Liver (tissue), 9 donors: ENCODE measurements around the gene BASP1. TPM values are rescaled to one million over a fixed set of nuclear protein-coding genes. Genes with fewer than 3 reads are reported as not detected.
A peak's percentile ranks its signal among the peaks of the same experiment; 100 is the strongest.

Source experiments
- DNase-seq: peaks from one replicate; pipeline ENCODE4 v3.0.0-alpha.2; 2017; ENCODE audit warnings: low spot score
- H3K27ac ChIP-seq, 2 donors: one replicate each; pipeline ENCODE4 v1.7.0; 2013; ENCODE audit warnings: inconsistent platforms in 2 of 2, low read length in 2 of 2, control low read depth in 1 of 2, low read depth in 1 of 2, mild to moderate bottlenecking in 1 of 2
- H3K27me3 ChIP-seq, 4 donors: one replicate each; pipeline versions ENCODE4 v1.6.1 to v1.7.0; 2013; ENCODE audit warnings: low read length in 3 of 4, inconsistent platforms in 1 of 4, mild to moderate bottlenecking in 1 of 4, moderate library complexity in 1 of 4; ENCODE audit not compliant: control insufficient read depth in 4 of 4, insufficient read depth in 4 of 4
- H3K36me3 ChIP-seq, 4 donors: one replicate each; pipeline versions ENCODE4 v1.6.1 to v1.7.0; 2013; ENCODE audit warnings: low read length in 3 of 4, mild to moderate bottlenecking in 3 of 4, low read depth in 1 of 4, moderate library complexity in 1 of 4; ENCODE audit not compliant: control insufficient read depth in 4 of 4, insufficient read depth in 3 of 4
- H3K4me1 ChIP-seq, 4 donors: one replicate each; pipeline versions ENCODE4 v1.6.1 to v1.7.0; 2013; ENCODE audit warnings: low read length in 3 of 4, mild to moderate bottlenecking in 3 of 4, moderate library complexity in 1 of 4; ENCODE audit not compliant: control insufficient read depth in 4 of 4, insufficient read depth in 4 of 4
- H3K4me3 ChIP-seq, 3 donors: one replicate each; pipeline versions ENCODE4 v1.6.1 to v1.7.0; 2013; ENCODE audit warnings: low read length in 3 of 3, control low read depth in 1 of 3, low read depth in 1 of 3, mild to moderate bottlenecking in 1 of 3
- H3K9ac ChIP-seq, 2 donors: one replicate each; pipeline ENCODE4 v1.7.0; 2013; ENCODE audit warnings: low read length in 2 of 2, mild to moderate bottlenecking in 2 of 2, moderate library complexity in 2 of 2, control low read depth in 1 of 2, low read depth in 1 of 2
- H3K9me3 ChIP-seq, 4 donors: one replicate each; pipeline versions ENCODE4 v1.6.1 to v1.7.0; 2013; ENCODE audit warnings: low read length in 3 of 4; ENCODE audit not compliant: control insufficient read depth in 4 of 4
- EGR1 ChIP-seq, 2 donors: IDR thresholded peaks; 2 replicates each; pipeline ENCODE4 v1.6.1; 2016 to 2018; ENCODE audit warnings: antibody characterized with exemption in 2 of 2, low read depth in 2 of 2
- FOXA1 ChIP-seq: IDR thresholded peaks from 2 replicates; pipeline ENCODE4 v1.6.1; 2016; ENCODE audit warnings: antibody characterized with exemption
- FOXA2 ChIP-seq: IDR thresholded peaks from 2 replicates; pipeline ENCODE4 v1.6.1; 2016; ENCODE audit warnings: antibody characterized with exemption
- GABPA ChIP-seq, 2 donors: IDR thresholded peaks in 1 of 2; conservative IDR thresholded peaks in 1 of 2; 2 replicates each; pipeline ENCODE4 v1.6.1; 2016; ENCODE audit warnings: antibody characterized with exemption in 2 of 2, mild to moderate bottlenecking in 1 of 2, moderate library complexity in 1 of 2
- HNF4A ChIP-seq, 2 donors: conservative IDR thresholded peaks; 2 replicates each; pipeline ENCODE4 v1.6.1; 2016; ENCODE audit warnings: antibody characterized with exemption in 2 of 2, mild to moderate bottlenecking in 2 of 2
- HNF4G ChIP-seq: IDR thresholded peaks from 2 replicates; pipeline ENCODE4 v1.6.1; 2016; ENCODE audit warnings: antibody characterized with exemption
- JUND ChIP-seq, 2 donors: IDR thresholded peaks; 2 replicates each; pipeline ENCODE4 v1.6.1; 2016; ENCODE audit warnings: antibody characterized with exemption in 2 of 2
- NR2F2 ChIP-seq: IDR thresholded peaks from 2 replicates; pipeline ENCODE4 v1.6.1; 2016; ENCODE audit warnings: antibody characterized with exemption
- RAD21 ChIP-seq, 2 donors: IDR thresholded peaks; 2 replicates each; pipeline ENCODE4 v1.6.1; 2016; ENCODE audit warnings: antibody characterized with exemption in 2 of 2, mild to moderate bottlenecking in 2 of 2
- RXRA ChIP-seq, 2 donors: IDR thresholded peaks; 2 replicates each; pipeline ENCODE4 v1.6.1; 2017 to 2018; ENCODE audit warnings: antibody characterized with exemption in 2 of 2, mild to moderate bottlenecking in 1 of 2
- TAF1 ChIP-seq: conservative IDR thresholded peaks from 2 replicates; pipeline ENCODE4 v1.6.1; 2016; ENCODE audit warnings: antibody characterized with exemption, mild to moderate bottlenecking
- YY1 ChIP-seq: IDR thresholded peaks from 2 replicates; pipeline ENCODE4 v1.6.1; 2016; ENCODE audit warnings: antibody characterized with exemption, mild to moderate bottlenecking
- WGBS: extraction: QIAGEN DNeasy Blood & Tissue Kit; methylation state at CpG from one replicate; pipeline ENCODE4 v1.1.7; 2013; 5-methylcytosine and 5-hydroxymethylcytosine counted together
- polyA plus RNA-seq, 2 donors: library from polyadenylated mRNA; stranded (reverse) in 1 of 2; unstranded in 1 of 2; fragments of 200-250 nt in 1 of 2; fragments of >200 nt in 1 of 2; fragmentation: Nextera tagmentation in 1 of 2; extraction: Ambion mirVana in 1 of 2; gene quantifications; one replicate each; pipeline versions ENCODE4 v1.2.1 to v1.2.3, GENCODE V29; 2013 to 2015
- total RNA-seq, 2 donors: library from RNA; depleted of rRNA; stranded (reverse); fragments of >200 nt; gene quantifications; one replicate each; pipeline ENCODE4 v1.2.3, GENCODE V29; 2014
- TF ChIP-seq, protein P1 (sequence below): IDR thresholded peaks from 2 replicates; pipeline ENCODE4 v1.6.1; 2016; ENCODE audit warnings: antibody characterized with exemption, mild to moderate bottlenecking
- TF ChIP-seq, protein P2 (sequence below): fragments of 150-350 bp; IDR thresholded peaks from 2 replicates; pipeline ENCODE4 v1.5.1; 2017; ENCODE audit warnings: improper control_type of control experiment, low read depth, low read length; ENCODE audit not compliant: missing input control
- TF ChIP-seq, protein P3 (sequence below): IDR thresholded peaks from 2 replicates; pipeline ENCODE4 v1.6.1; 2016; ENCODE audit warnings: antibody characterized with exemption
- TF ChIP-seq, protein P4 (sequence below): IDR thresholded peaks from 2 replicates; pipeline ENCODE4 v1.6.1; 2016; ENCODE audit warnings: antibody characterized with exemption
- donor health status: healthy.
- donor health status: healthy.
- donor health status: healthy.
- donor health status: healthy.
- donor health status: healthy.

Gene BASP1
- total and polyA plus RNA-seq, 4 donors: 1.2 to 17.0 (median 5.4) TPM

DNA sequence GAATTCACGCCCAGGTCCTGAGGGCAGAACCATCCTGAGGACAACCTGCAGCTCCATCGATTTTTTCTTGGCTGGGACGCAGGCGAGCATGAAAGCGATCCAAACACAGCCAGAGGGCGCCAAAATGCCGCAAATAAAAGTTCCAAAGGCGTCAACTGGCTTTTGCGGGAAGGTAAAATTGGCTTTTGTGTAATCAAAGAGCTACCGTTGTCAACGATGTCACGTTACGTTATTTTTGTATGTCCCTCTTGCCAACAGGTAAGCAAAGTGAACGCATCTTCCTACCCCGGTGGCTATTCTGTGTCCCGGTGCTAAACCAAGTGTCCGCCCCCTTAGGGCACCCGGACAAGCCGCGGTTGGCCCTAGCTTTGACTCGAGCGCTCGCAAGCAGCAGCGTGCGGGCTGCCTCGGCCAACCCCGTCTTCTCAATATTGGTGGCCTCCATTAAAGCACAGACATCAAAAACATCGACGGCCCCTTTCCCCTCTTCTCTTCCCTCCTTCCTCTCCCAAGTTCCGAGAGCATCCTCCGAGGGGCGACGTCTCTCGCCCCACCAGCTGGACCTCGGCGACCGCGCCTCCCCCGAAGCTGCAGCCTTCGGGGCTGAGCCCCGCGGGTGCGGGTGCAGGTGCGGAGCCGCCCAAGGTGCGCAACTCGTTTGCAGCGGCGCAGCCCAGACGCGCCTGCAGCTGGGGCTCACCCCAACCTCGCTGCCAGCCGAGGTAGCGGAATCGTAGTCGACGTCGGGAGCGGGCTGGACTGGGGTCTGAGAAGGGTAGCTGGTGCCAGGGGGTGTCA lies 1.1 kb upstream of the BASP1 start:
- Histone ChIP-seq H3K36me3 (no peaks in the 10 kb centered on the region), H3K4me3 (peak overlapping the region in 1 of 3 donors; percentile 12), H3K27me3 (peaks cover 0 to 7% (median 2%) of the 10 kb centered on the region in 4 donors), H3K9ac (no peak overlapping the region), H3K27ac (peak overlapping the region; percentile 39 to 52), H3K9me3 (no peaks in the 10 kb centered on the region), H3K4me1 (peaks cover 0 to 14% (median 8%) of the 10 kb centered on the region in 4 donors)
- DNase-seq: peak; percentile 75
- WGBS: 4% methylated on average over 59 of the region's 59 CpGs
- TF ChIP-seq YY1 (peak; percentile 12), HNF4A (conservative IDR thresholded peaks at IDR 0.05) (peak in 1 of 2 donors; percentile 21), FOXA1 (no peak), FOXA2 (no peak), GABPA (IDR thresholded peaks at IDR 0.05 in 1 of 2, conservative IDR thresholded peaks at IDR 0.05 in 1 of 2) (no peak), NR2F2 (no peak), RXRA (IDR thresholded peaks at IDR 0.05) (peak in 1 of 2 donors; percentile 37), RAD21 (IDR thresholded peaks at IDR 0.05) (peak; percentile 94 to 97), JUND (IDR thresholded peaks at IDR 0.05) (no peak)
- TF ChIP-seq, protein P1, sequence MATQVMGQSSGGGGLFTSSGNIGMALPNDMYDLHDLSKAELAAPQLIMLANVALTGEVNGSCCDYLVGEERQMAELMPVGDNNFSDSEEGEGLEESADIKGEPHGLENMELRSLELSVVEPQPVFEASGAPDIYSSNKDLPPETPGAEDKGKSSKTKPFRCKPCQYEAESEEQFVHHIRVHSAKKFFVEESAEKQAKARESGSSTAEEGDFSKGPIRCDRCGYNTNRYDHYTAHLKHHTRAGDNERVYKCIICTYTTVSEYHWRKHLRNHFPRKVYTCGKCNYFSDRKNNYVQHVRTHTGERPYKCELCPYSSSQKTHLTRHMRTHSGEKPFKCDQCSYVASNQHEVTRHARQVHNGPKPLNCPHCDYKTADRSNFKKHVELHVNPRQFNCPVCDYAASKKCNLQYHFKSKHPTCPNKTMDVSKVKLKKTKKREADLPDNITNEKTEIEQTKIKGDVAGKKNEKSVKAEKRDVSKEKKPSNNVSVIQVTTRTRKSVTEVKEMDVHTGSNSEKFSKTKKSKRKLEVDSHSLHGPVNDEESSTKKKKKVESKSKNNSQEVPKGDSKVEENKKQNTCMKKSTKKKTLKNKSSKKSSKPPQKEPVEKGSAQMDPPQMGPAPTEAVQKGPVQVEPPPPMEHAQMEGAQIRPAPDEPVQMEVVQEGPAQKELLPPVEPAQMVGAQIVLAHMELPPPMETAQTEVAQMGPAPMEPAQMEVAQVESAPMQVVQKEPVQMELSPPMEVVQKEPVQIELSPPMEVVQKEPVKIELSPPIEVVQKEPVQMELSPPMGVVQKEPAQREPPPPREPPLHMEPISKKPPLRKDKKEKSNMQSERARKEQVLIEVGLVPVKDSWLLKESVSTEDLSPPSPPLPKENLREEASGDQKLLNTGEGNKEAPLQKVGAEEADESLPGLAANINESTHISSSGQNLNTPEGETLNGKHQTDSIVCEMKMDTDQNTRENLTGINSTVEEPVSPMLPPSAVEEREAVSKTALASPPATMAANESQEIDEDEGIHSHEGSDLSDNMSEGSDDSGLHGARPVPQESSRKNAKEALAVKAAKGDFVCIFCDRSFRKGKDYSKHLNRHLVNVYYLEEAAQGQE: no peak
- TF ChIP-seq, protein P2, sequence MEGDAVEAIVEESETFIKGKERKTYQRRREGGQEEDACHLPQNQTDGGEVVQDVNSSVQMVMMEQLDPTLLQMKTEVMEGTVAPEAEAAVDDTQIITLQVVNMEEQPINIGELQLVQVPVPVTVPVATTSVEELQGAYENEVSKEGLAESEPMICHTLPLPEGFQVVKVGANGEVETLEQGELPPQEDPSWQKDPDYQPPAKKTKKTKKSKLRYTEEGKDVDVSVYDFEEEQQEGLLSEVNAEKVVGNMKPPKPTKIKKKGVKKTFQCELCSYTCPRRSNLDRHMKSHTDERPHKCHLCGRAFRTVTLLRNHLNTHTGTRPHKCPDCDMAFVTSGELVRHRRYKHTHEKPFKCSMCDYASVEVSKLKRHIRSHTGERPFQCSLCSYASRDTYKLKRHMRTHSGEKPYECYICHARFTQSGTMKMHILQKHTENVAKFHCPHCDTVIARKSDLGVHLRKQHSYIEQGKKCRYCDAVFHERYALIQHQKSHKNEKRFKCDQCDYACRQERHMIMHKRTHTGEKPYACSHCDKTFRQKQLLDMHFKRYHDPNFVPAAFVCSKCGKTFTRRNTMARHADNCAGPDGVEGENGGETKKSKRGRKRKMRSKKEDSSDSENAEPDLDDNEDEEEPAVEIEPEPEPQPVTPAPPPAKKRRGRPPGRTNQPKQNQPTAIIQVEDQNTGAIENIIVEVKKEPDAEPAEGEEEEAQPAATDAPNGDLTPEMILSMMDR: peak; percentile 85
- TF ChIP-seq, protein P3, sequence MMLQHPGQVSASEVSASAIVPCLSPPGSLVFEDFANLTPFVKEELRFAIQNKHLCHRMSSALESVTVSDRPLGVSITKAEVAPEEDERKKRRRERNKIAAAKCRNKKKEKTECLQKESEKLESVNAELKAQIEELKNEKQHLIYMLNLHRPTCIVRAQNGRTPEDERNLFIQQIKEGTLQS: no peak

DNA sequence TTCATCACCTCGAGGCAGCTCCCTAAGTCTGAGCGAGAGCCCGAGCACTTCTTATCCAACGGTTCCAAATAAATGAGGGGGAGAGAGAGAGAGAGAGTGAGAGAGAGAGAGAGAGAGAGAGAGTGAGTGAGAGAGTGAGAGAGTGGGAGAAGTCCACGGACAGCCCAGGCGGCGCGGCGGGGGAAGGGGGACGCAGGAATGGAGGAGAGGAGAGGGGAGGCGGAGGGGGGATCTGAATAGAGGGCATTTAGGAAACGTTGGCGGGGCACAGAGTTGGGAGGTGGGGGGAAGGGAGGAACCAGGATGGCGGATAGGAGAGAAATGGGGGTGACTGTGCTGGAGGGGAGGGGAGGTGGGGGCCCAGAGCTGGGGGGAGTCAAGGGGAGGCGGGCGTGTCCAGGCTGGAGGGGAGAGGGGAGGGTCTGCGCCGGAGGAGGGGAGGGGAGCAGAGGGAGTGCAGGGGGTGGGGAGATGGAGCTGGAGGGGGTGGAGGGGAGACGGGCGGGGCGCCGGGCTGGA lies 398 bp upstream of the BASP1 start:
- Histone ChIP-seq H3K36me3 (no peaks in the 10 kb centered on the region), H3K9me3 (no peaks in the 10 kb centered on the region), H3K4me3 (peak overlapping the region in 1 of 3 donors; percentile 60), H3K27me3 (peaks cover 0 to 4% (median 2%) of the 10 kb centered on the region in 4 donors), H3K9ac (no peak overlapping the region), H3K27ac (peak overlapping the region; percentile 39 to 52), H3K4me1 (peaks cover 0 to 14% (median 8%) of the 10 kb centered on the region in 4 donors)
- TF ChIP-seq JUND (IDR thresholded peaks at IDR 0.05): no peak
- TF ChIP-seq TAF1: no peak
- no peak for TF ChIP-seq FOXA1
- TF ChIP-seq, protein P4, sequence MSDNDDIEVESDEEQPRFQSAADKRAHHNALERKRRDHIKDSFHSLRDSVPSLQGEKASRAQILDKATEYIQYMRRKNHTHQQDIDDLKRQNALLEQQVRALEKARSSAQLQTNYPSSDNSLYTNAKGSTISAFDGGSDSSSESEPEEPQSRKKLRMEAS: no peak
- no peak for TF ChIP-seq NR2F2
- no peak for TF ChIP-seq HNF4G
- TF ChIP-seq, protein P3: no peak
- no peak for TF ChIP-seq FOXA2
- no peak for TF ChIP-seq EGR1 (IDR thresholded peaks at IDR 0.05; ENCODE audit: low read depth in 2 of 2)
- no peak for DNase-seq
- WGBS: 6% methylated on average over 22 of the region's 22 CpGs
